ENCODE measurements around the gene LAMTOR4. TPM values are rescaled to one million over a fixed set of nuclear protein-coding genes. Genes with fewer than 3 reads are reported as not detected.

Gene LAMTOR4
- total RNA-seq, 1 donor from 2014 or later: 58.4 TPM

DNA sequence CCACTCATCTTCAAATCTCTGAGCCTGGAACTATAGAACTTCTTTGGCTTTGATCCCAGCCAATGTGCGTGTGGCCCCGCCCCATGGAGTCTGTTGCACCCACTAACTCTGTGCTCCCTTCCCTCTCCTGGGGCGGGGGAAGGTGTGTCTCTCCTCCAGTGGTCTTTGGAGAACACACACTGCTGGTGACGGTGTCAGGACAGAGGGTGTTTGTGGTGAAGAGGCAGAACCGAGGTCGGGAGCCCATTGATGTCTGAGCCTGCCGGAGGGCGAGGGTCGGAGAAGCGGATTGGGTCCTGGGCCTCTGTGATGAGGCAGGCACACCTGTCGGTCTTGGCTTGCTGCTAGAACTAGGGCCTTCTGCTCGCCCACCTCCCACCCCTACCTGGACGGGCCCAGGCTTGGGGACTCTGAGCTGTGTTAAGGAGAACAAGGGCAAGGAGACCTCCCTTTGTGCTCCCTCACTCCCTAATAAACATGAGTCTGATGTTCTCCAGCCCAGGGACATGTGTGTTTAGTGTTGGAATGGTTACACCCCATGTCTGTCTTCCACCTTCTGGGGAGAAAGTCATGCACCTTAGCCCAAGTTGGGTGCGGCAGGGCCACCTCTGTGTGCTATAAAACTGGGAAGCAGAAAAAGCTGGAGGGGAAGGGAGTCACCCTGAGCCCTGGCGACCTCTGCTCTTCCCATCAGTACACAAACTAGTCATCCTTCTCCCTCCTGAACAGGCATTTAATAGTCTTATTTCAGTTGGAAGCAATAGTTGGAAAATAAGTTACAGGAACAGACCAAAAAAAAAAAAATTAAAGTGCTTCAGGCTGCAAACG, 5.2 kb downstream of the LAMTOR4 start:
- DNase-seq (ENCODE audit: low read depth): no peak

DNA sequence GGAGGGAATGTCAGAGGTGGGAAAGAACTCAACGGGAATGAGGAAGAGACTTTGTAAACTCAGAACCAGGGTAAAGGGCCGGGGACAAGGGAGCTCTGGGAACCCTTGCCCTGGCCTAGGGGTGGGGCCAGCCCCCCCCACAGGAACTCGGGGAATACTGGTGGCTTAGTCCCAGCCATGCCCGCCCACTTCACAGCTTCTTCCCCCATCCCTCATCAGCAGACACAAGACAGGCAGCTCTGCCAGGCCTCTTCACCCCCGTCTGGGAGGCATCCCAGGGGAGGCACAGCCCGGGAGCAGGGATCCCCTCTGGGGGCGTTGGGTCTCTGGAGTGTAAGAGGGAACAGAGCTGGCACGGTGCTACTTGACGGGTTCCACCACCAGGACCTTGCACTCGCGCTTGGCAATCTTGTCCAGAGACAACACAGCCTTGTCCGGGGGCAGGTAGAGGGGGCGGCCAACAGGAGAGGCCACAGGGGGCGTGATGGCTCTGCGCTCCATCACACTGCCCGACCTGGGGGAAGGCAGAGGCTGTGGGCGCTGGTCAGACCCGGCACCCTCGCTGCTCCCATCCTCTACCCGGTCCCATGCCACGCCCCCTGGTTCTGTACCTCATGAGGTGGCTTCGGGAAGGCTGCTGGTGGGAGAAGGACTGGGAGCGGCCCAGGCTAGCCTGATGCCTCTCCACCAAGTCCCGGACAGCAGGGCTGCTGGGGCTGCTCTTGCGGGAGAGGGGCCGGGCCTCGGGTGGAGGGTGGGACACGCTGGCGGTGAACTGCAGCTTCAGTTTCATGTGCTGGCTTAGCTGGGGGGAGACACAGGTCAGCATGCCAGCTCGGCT, 6.2 kb downstream of the LAMTOR4 start:
- DNase-seq (ENCODE audit: low read depth): no peak

DNA sequence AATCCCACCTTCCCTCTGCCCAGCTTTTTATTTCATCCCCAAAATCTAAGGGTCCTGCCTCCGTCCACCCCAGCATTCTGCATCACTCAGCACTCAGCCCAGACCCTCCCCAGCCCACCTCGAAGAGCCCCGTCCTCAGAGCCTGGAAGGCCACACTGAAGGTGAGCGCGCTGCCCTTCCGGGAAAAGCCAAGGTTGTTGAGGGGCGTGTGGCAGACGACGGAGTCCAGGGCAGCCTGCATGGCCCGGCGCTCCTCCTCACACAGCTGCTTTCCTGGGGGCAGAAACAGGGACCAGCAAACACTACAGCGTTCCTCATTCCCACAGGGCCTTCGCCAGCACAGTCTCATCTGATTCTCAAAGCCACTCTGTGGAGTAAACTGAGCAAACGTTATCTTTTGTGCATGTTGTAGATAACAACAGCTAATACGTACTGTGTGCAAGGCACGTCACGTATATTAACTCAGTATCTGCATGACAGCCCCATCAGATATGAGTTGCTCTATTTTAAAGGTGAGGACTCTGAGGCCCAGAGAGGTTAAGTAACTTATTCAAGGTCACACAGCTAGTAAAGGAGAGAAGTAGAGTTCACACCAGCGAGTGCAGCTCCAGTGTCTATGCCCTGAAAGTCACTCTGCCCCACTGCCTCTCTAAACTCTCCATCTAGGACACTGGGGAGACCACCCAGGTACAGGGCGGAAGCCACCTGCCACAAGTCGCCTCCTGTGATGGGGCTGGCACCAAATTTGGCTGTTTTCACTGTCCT, 7.0 kb downstream of the LAMTOR4 start:
- DNase-seq (ENCODE audit: low read depth): no peak

DNA sequence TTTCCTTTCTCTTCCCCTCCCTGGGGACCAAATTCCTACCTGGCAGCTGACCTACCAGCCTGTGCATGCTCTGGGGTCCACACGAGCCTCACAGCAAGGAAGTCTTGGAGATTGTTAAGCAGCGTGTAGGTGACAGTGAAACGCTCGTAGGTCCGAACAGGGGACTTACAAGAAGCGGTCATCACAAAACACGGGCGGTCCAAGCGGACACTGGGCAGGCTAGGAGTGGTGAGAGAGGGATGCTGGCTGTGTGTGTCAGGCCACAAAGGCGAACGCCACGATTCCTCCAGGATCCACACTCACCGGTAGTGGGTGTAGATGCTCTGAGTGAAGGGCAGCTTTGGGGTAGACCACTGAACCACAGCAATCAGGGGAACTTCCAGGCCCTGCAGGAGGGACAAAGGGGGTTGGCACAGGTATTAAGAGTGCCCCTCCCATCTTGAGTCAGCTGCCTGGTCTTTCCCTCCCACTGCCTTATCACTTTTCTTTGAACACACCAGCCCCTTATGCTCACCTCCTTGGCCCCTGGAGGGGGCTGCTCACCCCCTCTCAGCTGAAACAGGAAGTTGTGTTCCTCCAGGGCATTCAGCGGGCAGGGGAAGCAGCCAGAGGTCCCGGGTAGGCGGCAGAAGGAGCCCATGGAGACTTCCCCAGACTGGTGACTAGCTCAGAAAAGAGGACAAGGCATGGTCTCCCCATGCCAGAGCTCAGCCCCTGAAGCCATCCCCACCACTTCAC, 7.8 kb downstream of the LAMTOR4 start:
- DNase-seq (ENCODE audit: low read depth): no peak

DNA sequence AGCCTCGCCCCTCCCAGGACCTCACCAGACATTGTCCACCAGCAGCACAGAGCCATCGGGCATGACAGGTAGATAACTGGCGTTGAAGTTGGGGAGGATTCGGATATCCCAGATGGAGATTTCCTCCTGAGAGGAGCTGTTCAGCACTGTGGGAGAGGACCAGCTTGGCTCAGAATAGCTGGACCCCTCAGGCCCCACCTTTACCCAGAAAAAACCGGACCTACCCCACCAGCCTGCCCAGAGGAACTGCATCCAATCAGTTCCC, 8.3 kb downstream of the LAMTOR4 start:
- DNase-seq (ENCODE audit: low read depth): no peak

DNA sequence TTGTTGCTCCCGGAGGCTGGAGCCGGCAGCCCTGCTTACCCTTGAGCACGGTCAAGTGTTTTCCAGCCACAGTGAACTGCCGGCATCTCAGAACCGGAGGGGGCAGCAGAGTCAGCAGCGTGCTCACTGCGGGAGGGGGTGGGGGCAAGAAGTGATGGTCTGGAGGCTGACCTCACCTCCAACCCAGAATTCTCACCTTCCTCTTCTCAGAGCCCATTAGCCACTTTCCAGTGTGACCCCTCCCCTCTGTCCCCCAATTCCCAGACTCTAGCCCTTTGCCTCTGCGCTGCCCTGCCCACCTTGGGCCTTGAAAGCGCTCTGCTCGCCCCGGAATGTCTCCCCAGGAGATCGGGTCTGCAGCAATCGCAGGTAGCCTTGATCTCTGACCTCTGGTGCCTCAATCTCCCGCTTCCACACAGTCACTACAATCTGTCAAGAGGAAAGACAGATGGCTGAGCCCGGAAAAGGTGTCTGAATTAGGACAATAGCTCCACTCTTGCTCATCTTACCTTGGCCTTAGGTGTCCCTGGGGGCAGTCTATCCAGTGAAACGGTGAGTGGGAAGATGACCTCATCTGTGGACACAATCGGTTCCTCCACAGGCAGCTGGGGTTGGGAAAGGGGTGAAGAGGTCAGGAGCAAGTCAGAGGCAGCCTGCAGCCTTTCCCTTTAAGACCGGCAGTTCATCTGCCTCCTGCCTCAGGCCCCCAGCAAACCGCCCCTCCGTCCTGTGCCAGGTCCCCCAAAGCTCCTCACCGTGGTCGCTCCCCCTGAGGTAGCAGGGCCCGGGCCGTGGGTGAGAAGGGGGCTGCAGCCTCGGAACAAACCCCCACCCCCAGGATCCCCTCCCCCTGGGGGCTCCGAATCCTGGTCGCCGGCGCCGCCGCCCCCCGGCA, 8.9 kb downstream of the LAMTOR4 start:
- peak; percentile 80 for DNase-seq (ENCODE audit: low read depth)

DNA sequence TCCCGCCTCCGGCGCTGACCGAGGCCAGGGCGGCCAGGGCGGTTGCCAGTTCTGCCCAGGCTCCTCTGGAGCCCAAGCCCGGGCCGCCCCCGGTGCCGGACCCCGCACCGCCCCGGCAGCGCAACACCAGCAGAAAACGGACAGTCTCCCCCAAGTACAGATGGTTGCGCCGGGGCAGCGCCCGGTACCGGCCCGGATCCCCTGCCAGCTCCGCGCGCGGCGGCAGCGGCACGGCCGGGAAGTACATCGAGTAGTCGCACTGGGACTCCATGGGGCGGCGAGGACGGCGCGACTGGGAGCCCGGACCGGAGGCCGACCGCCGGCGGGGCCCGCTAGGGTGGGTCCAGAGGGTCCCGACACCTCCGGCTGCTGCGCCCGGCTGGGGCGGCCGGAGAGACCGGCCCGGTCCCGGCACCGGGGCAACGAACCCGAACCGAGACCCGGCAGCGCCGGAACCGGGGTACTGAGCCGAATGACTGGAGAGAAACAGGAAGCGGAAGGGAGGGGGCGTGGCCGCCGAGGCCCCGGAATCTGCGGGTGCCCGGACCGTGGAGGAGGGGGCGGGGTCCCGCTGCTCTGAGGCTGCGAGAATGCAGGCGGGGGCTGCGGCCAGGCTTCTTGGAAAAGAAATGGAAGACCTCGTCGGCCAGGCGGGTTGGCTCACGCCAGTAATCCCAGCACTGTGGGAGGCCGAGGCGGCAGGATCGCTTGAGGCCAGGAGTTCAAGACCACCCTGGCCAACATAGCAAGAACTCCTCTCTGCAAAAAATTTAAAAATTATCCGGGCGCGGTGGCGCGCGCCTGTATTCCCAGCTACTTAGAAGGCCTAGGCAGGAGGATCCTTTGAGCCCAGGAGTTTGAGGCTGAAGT, 9.7 kb downstream of the LAMTOR4 start, which contains the start of gene TRAPPC14:
Gene TRAPPC14, minus strand, starts transcription at position 495 of the 870 bp plus-strand sequence. Its CDS starts 224 bp downstream, at position 271.
- DNase-seq (ENCODE audit: low read depth): peak; percentile 63

DNA sequence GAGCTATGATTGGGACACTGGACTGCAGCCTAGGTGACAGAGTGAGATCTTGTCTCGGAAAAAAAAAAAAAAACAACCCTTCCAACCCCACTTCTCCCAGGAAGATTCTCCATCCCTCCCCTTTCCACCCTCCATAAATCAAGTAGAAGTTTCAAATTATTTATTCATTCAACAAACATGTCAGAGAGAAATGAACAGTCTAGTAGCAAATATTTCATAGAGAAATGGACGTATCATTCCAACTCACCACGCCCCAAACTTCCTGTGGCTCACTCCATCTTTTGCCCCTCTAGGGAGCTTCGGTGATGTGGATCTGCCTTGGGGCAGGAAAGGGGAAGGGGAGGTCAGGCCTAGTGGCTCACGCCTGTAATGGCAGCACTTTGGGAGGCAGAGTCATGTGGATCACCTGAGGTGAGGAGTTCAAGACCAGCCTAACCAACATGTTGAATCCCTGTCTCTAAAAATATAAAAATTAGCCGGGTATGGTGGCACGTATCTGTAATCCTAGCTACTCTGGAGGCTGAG, 10.4 kb downstream of the LAMTOR4 start:
- DNase-seq (ENCODE audit: low read depth): no peak

DNA sequence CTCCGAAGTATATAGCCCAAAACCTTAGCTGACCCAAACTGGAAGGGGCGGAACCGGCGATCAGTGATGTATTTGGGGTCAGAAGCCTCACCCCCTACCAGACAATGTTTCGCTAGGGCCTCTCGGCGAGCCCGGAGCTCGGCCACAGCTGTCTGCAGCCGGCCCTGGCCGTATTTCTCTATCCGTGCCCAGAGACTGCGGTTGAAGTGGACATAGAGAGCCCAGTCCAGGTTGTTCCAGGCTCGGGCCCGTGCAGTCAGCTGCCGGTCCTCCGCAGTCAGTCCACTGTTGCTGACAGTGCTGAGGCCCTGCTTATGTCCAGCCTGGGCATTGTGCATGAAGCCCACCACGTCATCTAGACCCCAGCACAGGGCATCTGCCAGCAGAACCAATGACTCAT, 11.3 kb downstream of the LAMTOR4 start:
- DNase-seq (ENCODE audit: low read depth): no peak

DNA sequence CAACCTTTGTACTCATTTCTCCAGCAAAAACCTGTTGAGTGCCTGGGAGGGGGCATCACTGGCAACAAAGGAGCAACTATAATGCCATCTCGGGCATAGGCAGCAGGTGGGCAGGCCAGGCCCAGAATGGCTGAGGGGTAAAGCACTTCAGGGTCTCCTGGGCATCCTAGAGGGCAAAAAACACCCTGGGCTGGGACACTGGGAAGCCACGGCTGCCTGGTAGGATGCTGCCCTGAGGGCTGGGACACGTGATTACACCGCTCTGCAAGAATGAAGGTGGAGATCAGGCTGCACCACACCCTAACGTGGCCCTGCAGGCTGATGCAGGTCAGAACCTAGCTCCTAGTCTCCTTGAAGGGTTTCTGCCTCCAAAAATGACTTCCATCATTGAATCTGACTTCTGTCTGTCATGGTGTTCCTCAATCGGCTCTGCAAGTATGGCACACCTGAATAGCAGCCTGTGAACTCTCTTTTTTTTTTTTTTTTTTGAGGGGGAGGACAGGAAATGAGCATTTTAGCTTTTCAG, 14.4 kb downstream of the LAMTOR4 start:
- DNase-seq (ENCODE audit: low read depth): no peak

DNA sequence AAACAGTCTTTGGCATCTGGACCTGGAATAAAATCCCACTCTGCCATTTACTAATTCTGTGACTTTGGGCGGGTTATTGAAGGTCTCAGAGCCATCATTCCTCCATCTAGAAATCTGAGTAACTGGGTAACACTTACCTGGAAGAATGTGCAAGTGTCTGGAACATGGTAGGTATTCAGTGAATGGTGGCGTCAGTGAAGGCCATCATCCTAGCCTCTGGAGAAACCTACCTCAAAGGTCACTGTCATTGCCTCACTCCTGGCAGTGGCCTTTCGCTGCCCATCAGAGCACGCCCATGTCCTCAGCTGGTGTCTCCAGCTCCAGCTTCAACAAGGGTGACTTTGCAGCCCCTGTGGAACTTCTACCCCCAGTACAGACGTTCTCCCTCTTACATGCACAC, 15.2 kb downstream of the LAMTOR4 start:
- DNase-seq (ENCODE audit: low read depth): no peak

DNA sequence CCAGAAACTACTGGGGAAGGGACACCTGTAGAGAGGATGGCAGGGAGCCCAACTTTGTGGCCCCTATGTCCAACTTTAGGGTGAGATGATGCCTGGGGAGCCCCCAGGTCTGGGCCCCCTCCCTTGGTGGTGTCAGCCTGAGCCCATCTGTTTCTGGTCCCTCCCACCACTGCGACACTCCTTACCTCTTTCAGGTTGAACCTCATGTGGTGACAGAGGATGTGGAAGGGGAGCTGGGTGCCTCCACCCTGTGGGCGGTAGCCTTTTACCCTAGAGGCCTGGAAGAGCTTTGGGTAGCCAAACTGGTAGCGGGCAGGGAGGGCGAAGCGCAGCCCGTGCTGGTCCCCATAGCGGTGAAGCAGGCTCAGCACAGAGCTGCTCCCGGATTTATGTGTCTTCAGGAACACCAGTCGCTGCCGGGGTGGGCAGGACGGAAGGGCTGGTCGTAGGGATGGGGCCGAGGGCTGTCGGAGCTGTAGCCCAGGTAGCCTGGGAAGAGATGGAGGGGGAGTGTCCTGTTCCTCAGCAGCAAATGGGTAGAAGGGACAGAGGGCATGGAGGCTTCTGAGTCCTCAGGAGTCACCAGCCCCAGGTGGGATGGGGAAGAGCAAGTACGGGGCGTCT, 17.7 kb downstream of the LAMTOR4 start:
- DNase-seq (ENCODE audit: low read depth): no peak

DNA sequence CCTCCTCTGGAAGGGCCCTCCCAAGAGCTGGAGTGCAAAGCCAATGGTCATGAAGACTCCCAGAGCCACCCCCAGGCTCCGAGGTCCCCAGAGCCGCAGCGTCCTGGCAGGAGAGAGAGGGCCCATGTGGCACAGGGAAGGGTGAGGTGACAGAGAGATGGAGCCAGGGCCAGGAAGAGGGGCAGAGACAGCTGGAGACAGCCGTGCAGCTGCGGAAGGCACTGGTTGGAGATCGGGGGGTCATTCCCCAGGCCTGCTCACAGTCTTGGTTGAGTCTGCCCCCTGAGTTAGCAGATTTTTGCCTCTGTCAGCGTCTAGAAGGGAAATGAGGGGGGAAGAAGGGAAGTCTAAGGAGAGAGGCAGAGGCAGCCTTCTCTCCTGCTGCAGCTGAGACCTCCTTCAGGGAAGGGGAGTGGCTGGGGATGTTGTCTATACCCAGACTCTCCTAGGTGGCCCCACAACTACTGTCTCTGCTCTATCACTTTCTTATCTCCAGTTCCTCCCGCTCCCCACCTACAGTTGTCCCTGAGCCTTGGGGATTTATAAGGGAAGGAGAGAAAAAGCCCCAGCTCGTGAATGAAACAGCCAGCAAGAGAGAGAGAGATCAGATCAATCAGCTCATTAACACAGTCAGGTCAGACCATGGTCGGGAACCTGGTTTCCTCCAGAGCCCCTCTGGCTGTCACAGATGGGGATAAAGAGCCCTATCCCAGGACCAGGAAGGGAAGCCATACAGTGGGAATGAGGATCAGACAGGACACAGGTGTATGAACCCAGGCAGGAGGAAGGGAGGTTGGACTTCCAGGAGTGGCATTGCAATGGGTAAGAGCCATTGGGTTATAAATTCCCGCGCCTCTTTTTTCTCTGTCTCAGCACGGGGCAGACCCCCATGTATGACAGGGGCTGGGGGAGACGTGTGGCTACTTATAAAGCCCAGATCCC, 18.5 kb downstream of the LAMTOR4 start:
- DNase-seq (ENCODE audit: low read depth): no peak

DNA sequence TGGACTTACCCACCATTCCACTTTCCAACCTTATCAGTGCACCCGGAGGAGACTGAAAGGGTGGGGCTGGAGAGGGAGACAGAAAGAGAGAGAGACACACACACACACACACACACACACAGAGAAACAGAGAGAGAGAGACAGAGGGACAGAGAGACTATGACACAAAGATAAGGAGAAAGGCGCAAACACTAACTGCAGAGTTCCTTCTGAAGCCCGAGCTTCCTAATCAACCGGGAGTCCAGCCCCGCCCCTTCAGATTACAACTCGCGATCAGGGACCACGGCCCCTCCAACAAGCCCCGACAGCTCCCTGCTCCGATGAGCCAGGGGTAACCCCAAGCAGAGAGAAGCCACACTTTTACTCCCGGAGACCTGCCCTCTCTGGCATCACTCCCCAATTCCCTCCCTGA, 19.2 kb downstream of the LAMTOR4 start:
- DNase-seq (ENCODE audit: low read depth): no peak

DNA sequence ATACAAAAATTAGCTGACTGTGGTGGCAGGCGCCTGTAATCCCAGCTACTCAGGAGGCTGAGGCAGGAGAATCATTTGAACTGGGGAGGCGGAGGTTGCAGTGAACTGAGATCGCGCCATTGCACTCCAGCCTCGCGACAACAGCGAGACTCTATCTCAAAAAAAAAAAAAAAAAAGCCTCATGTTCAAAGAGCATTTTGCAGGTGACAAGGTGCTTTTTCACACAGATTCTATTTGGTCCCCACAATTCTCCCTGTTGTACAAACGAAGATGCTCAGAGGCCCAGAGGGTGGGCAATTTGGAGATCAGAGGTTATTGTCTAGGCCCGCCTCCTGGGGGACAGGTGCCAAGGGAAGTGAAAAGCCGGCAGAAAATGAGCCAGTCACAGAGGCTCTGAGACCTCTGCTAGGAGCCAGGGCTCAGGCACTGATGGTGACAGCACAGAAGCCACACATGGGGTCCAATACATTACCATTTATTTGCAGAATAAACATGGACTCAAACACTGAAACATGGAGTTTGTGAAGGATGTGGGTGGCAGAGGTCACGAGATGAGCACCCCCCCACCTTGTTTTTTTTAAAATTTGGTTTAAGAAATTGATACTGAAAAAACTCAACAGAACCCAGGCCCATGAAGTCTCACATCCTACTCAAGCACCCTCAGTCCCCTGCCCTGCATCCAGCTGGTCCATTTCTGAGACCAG, 20.6 kb downstream of the LAMTOR4 start:
- no peak for DNase-seq (ENCODE audit: low read depth)

DNA sequence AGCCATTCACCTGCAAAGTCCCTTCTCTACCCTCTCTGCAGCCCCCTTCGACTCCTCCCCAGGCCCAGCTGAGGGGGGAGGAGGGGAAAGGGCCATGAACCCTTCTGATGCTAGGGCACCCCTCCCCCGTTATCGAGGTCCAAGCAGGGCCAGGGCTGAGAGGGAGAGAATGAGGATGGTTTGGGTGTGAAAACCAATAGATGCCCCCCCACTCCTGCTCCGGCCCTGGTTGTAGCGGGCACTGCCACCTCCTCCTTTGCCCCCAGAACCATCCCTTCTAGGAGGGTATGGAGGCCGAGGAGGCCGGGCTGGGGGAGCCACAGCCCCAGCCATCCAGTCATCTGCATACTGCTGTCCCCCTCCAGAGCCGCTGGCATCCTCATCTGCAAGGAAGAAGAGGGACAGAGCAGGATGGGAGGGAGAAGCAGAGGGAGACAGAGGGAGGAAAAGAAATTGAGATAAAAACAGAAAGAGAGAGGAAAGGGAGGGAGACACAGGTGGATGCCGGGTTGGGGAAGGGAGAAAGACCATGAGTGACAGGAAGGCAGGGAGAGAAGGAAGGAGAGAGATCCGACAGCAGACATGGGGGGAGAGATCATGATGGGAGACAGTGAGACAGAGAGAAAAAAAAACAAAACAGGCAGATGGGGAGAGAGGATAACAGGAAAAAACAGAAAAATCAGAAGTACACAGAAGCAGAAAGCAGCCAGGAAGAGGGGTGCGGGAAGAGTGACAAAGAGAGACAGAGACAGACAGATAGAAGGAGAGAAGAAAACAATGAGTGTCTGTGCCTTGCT, 21.6 kb downstream of the LAMTOR4 start:
- no peak for DNase-seq (ENCODE audit: low read depth)
